Measurements from ENCODE around the gene CTSZ.
"Not testable (repeated sequence)": the region's sequence is repeated elsewhere in the genome, so short reads cannot be mapped to it uniquely, and the experiment has no call there.

The CTSZ gene

GRCh38 chr20:58978351-58979190, 28.5 kb downstream of the CTSZ start:
- DNase-seq = no peak

GRCh38 chr20:58976061-58976730, 30.9 kb downstream of the CTSZ start:
- DNase-seq = no peak

GRCh38 chr20:58975353-58975752, 31.7 kb downstream of the CTSZ start:
- no peak for DNase-seq

- no peak for DNase-seq
These were observed 33.2 kb downstream of the CTSZ start for GRCh38 chr20:58973866-58974265.

GRCh38 chr20:58973179-58973578, 33.9 kb downstream of the CTSZ start:
- DNase-seq = no peak

GRCh38 chr20:58971429-58971828, 35.6 kb downstream of the CTSZ start:
- no peak for DNase-seq

- DNase-seq = no peak
These were observed 36.9 kb downstream of the CTSZ start for GRCh38 chr20:58970146-58970545.

GRCh38 chr20:58969439-58969838, 37.6 kb downstream of the CTSZ start:
- DNase-seq = no peak

GRCh38 chr20:58967652-58968429, 39.2 kb downstream of the CTSZ start:
- no peak for DNase-seq

GRCh38 chr20:58965270-58966064, 41.6 kb downstream of the CTSZ start:
- no peak for DNase-seq

- not testable (repeated sequence) for DNase-seq
These were observed 43.1 kb downstream of the CTSZ start for GRCh38 chr20:58963922-58964321.

- DNase-seq = no peak
These were observed 43.9 kb downstream of the CTSZ start for GRCh38 chr20:58963060-58963584.

GRCh38 chr20:58959652-58960051, 47.4 kb downstream of the CTSZ start:
- no peak for DNase-seq

GRCh38 chr20:58956078-58956477, 51.0 kb downstream of the CTSZ start:
- no peak for DNase-seq

- DNase-seq = no peak
These were observed 54.0 kb downstream of the CTSZ start for GRCh38 chr20:58953050-58953449.

GRCh38 chr20:58950603-58951002, 56.5 kb downstream of the CTSZ start:
- DNase-seq = no peak

- not testable (repeated sequence) for DNase-seq
These were observed 59.2 kb downstream of the CTSZ start for GRCh38 chr20:58947797-58948388.

- no peak for DNase-seq
These were observed 61.0 kb downstream of the CTSZ start for GRCh38 chr20:58945965-58946631.

All from activated CD4-positive, alpha-beta T cell treated with anti-CD3 and anti-CD28 coated beads for 4 hours (primary cell).